ENCODE data around the gene ELP2.
"Not testable (repeated sequence)": the region's sequence is repeated elsewhere in the genome, so short reads cannot be mapped to it uniquely, and the experiment has no call there.

Gene ELP2

DNA sequence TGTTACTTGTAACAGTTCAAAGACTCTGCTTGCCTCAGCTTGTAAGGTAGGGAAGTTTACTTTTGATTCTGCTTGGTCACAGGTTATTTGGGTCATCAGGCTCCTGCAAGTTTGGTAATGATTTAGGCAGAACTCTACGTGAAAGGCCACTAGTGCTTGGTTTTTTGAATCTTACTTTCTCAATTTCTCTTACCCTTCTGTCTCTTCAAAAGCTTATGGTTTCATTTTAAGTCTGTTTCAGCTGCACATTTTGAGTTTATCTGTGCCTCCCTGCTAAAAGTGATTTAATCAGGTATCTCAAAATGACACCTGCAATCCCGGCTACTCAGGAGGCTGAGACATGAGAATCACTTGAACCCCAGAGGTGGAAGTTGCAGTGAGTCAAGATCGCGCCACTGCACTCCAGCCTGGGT lies 31.3 kb downstream of the ELP2 start:
- no peak for DNase-seq

DNA sequence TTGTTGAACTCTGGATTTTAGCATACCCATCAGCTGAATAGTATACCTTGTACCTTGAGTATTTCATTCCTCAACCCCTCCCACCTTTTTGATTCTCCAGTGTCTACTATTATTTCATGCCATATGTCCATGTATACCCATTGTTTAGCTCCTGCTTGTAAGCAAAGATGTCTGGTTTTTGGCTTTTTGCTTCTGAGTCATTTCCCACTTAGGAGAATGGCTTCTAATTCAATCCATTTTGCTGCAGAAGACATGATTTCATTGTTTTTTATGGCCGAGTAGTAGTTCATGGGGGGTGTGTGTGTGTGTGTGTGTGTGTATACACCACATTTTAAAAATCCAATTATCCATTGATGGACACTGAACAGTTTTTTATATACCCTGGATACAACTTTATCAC lies 33.3 kb downstream of the ELP2 start:
- DNase-seq = no peak

DNA sequence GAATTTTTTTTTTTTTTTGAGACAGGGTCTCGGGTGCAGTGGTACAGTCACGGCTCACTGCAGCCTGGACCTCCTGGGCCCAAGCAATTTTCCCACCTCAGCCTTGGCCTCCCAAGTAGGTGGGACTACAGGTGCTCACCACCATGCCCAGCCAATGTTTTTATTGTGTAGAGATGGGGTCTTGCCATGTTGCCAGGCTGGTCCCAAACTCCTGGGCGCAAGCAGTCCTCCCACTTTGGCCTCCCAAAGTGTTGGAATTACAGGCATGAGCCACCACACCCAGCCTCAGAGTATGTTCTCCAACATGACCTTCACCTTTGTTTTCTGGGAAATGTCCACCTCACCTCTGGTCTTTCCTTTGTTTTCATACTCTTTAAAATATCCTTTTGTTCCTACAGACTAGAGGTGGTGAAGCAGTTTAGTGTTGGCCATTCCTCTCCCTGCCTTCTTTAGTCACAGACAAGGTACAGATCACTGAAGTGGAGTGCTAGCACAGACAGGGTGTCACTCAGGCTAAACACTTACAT lies 38.1 kb downstream of the ELP2 start:
- no peak for DNase-seq

DNA sequence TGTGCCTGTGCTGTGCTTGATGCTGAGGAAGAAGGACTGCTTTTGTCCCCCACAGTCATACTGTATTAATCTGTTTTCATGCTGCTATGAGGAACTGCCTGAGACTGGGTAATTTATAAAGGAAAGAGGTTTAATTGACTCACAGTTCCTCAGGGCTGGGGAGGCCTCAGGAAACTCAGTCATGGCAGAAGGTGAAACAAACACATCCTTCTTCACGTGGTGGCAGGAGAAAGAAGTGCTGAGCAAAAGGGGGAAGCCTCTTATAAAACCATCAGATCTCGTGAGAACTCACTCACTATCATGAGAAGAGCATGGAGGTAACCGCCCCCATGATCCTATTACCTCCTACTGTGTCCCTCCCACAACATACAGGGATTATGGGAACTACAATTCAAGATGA lies 38.6 kb downstream of the ELP2 start:
- not testable (repeated sequence) for DNase-seq

DNA sequence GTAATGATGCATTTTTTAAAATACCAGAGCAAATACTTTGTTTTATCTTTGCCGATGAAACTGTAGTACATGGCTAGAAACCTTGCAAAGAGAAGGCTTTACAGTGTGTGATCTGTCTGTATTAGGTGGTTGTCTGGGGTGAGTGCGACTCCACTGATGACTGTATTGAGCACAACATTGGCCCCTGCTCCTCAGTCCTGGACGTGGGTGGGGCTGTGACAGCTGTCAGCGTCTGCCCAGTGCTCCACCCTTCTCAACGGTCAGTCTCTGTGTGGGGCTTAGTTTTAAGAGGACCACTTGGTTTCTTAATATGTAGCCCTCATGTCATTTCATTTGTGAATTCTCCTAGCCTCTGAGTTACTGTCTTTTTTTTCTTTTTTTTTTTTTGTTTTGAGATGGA lies 40.2 kb downstream of the ELP2 start:
- DNase-seq = no peak

DNA sequence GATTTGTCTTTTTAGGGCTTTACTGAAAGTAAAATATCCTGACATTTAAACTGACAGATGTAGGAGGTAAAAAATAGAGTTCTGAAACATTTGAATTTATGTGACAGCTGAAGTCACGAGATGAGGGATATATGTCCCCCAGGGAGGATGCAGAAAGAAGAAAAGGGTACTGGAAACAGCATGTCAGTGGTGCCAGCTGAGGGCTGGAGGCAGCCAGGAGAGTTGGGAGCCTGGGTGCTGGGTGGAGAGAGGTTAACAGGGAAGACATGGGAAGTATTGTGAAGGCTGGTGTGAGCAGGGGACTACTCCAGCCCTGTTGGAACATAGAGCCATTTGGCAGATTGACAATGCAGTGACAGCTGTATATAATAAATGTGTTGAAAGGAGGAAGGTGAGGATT lies 45.8 kb downstream of the ELP2 start:
- no peak for DNase-seq

DNA sequence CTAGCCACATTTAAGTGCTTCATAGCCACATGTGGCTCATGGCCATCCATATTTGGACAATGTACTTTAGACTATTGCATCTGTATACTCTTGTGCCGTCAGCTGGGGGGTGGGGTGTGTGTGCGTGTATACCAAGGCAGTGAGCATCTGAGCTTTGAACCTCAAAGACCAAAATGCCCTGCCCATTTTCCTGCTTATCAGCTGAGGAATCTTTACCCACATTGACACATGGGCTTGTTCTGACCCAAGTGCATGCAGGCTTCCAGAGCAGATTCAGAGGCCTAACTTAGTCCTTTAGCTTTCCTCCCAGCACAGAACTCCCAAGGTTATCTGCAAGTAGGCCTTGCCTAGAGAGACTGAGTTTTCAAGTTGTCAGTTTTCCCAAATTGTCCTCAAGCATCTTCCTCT lies 46.5 kb downstream of the ELP2 start:
- no peak for DNase-seq

DNA sequence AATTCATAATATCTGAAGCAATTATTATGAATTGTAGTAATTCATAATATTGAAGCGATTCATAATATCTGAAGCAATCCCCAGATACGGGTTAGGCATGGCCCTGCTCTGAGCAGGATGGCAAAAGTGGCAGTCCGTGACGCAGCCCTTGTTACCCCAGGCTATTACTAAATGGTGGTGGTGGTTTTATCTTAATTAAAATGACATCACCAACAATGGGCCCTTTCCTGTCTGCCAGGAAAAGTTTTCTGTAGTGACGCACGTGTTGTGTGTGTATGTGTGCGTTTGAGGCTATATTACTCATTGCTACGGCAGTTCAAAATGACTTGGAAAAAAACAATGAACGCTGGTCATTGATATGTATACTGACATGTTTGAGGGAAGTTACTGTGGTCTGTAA lies 47.0 kb downstream of the ELP2 start:
- no peak for DNase-seq

DNA sequence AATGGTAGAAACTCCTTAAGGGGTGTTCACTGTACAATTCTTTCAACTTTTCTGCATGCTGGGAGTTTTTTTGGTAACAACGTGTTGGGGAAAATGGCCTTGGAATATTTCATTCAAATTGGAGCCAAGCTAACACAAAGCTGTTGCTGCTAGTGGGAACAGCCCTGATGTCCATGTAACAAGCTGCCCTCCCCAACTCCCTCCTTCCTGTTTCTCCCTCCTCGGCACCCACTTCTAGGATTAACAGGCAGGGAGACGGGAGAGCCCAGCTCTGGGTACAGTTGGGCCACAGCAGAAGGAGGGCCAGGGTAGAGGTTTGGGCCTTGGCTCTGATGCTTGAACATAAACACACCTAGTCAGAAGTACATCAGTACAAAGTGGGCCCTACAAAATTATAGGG lies 48.2 kb downstream of the ELP2 start:
- DNase-seq = no peak

DNA sequence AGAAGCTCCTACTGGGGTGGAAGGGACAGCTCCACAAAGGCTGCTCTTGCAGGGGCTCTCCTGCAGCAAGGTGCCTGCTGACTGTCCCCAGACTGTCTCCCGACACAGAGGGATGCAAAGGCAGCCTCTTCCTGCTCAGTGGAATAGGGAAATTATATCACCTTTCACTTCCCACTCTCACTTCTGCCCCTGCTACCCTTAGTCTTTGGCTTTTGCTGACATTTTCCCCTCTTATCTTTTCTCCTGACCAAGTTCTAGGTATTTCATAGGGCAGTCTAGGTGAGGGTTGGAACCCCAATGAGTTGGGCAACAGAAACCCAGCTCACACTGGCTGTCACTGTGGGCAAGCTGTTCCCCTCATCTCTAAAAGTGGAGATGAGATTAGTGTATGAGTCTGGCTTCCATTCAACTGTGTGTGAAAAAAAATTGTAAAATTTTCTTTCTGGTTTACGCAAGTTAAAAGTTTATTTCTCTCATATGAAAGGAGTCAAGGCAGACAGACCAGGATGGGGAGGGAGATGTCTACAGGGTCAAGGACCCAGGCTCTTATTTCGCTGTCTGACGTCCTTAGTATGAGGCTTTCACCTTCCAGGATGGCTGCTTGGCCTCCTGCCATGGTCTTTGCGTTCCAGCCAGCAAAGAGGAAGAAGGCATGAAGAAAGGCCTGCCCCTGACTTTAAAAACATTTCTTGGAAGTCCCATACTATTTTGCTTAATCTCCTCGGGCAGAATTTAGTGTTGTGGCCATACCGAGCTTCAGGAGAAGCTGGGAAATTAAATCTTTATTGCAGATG lies 50.1 kb downstream of the ELP2 start:
- peak; percentile 71 for DNase-seq

DNA sequence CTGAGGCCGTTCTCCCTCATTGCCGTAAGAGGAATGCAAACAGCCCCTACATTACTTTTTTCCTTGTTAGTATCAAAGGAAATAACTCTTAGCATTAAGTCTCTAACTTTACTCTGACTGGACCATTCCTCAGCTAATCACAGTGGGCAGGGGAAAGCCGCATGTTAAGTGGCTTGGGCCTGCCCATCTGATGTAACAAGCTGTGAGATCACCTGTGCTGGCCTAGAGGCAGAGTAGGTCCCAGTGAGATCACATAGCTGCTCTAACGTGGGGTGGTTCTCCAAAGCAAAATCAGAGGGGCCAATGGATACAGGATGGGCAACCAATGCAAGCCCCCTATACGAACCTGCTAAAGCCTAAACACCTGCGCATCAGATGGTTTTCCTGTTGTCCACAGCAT lies 51.7 kb downstream of the ELP2 start:
- DNase-seq = no peak

DNA sequence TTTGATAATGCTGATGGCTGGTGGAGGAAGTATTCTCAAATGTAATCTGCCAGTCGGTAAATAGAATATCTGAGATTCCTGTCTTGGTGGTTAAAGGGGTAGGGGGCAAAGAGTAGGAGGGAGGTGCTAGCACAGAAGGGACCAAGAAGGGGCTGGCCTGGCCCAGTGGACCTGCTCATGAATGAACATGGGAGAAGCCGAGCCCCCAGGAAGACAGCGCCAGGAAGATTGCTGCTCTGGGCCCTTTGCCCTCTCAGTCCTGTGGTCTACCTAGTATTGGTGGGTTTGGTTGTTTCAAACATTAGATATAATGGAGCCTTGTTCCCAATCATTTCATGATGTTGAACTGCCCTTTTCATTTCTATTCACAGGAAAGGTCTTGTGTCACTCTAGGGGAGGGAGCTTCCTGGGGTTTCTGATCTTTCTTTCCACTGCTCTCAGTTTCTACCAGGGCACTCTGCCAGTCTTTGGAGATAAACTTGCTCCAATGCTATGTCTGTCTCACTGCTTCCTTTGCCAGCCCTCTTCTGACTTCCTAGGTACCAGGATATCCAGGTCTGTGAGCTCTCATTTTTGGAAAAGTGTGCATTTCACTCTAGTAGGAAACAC lies 52.3 kb downstream of the ELP2 start:
- no peak for DNase-seq

DNA sequence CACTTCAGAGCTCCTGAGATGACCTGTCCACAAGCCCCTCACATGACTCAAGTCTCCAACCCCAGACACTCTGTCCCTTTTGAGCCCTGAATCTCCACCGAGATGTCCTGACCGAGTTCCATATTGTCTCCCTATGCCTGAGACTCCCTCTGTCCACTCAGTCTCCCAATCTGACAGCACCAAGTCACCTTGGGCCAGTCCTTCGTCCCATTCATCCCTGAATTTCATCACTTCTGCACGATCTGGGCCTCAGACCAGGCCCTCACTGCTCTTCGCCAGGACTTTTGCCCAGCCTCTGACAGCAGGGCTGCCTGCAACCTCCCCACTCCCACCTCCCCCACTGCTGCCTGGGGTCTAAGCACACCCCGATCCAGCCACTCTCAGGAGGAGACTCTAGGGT lies 53.3 kb downstream of the ELP2 start:
- no peak for DNase-seq

DNA sequence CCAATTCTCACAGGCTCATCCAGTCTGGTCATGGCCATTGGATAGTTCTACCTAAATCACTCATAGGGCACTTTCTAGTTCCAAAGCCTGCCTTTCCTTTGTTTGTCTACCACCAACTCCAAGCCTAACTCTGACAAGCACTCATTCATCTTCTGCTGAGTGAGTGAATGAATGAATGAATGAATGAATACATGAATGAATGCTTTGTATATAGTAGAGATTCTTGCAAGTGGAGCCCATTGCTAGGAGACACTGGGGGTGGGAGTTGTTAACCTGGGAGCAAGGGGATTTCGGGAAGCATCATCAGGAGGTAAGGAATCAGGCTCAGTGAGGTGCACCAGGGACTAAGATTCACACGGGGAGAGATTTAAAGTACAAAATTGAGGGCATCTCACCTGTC lies 54.3 kb downstream of the ELP2 start:
- DNase-seq = no peak

DNA sequence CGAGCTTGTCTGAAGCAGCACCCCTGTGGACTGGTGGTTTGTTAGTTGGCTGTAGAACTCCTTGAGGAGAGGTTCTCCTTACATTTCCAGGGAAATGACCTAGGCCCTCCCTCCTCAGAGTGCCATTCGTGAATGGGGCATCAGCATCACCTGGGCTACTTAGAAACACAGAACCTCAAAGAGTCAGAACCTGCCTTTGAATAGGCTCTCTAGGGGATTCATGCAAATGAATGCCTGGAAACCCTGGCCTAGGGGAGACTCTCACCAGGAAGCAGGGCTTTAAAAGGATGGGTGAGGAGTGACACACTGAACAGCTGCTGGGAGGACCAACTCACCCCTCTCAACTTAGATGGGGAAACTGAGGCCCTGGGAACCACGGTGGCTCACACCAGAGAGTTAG lies 55.5 kb downstream of the ELP2 start:
- DNase-seq = no peak

DNA sequence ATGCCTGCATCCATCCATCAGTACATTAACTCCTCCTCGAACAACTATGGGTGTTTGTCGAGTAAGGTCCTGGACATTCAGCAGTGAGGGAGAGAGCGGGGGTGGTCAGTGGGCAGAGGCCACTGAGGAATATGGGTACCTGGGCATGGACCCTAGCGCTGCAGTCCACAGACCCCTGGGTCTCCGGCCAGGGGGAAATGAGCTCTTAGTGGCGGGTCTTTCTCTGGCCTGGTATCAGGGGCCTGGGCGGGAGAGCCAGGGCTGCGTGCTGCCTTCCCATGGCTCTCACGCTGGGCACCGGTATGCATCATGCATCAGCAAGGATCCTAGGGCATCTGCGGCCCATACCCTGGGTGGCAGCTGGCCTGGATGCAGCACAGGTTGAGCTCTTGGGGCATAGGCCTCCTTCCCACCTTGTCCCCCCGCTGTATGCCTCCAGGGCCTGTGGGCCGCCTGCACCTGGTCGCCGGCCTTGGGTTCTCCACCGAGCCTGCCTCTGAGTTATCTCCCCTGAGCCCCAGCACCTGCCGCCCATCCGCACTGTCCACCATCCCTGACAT lies 56.3 kb downstream of the ELP2 start:
- DNase-seq = no peak

DNA sequence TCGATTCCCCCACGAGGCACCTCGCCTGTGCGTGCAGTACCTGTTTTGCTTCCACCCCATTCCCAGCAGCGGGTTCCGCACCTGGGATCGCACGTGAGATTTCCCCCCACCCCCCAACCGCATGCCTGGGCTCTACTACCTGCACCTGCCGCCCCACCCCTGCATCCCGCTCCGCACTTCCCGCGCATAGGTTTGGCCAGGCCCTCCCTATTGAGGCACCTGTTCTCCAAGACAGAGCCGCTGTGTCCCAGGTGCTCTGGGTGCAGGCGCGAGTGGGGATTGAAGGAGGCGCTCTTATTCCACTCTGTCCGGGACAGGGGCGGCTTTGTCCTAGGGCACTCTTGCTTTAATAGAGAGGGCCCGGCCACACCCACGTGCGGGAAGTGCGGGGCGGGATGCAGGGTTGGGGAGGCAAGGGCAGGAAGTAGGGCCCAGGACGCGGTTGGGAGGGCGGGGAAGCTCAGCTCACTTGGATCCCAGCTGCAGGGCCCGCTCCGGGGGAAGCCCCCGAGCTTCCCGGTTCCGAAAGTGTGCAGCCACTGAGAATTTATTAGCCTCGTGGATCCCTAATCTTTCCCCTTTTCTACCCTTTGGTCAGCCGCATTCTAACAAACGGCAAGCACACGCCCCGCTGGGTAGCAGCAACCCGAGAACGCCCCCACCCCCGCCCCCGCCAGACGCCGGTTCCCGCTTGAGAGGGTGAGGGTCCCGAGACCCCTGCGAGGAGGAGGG lies 56.9 kb downstream of the ELP2 start:
- DNase-seq = peak; percentile 29

DNA sequence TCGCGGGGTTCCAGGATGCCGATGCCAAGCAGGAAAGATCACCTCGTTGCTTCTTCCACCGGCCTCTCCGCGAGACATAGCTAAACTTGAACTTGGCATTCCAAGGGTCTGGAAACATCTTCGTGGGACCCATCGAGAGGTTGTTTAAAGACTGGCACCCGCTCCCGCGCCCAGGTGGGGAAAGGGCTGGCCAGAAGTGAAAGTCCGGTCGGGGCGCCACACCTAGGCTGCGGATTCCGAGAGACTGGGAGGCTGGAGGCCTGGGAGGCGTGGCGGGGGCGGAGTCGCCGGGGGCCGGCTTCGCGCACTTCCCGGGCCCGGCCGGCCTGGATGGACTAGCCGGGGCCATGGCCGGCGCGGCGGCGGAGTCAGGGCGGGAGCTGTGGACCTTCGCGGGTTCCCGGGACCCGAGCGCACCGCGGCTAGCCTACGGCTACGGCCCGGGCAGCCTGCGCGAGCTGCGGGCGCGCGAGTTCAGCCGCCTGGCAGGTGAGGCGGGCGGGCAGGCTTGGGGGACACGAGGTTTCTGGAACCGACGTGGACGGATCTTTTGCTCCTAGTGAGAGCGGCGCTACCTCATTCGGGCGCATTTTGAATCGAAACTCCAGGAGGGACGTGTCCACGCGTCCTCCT lies 57.6 kb downstream of the ELP2 start, which contains the start of gene MOCOS:
Gene MOCOS, plus strand, starts transcription at position 305 of the 633 bp plus-strand sequence. Its CDS starts 43 bp downstream, at position 348.
- DNase-seq = peak; percentile 81

DNA sequence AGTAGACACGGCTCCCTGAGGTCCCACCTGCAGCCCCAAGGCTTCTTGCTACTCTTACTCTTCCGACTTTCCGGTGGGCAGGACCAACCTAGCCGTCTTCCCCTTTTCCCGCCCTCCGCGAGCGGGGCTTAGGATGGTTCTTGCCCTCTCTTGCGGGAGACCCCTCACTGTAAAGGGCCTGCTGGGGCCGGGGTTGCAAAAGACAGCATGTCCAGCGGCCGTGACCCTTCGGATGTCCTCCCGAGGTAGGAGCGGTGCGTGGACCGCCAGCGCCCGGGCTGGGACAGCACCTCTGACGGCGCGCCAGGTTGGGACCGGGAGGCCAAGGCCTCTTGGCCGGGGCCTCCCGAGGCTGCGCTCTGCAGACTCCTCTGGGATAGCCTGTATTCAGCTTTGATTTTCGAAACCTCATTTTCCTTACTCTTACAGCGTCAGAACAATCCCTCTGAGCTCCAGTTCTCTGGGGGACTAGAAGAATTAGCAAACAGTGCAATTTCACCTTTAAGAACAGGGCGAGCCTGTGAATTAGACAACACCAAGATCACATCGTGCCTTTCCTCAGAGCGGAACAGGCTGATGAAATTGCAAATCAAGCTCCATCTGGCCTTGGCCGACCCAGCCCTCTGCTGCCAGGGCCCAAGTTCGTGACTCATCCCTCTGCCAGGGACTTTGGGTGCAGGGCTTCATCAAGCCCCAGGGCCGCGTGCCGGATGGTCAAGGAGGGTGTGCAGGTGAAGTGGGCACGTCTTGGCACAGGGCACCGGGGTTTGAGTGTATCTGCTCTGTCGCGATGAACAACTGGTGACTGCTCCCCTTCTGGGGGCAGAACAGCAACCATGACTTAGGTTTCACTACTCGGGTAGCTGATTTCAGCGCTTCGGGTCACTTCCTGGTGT lies 58.4 kb downstream of the ELP2 start:
- DNase-seq = no peak

DNA sequence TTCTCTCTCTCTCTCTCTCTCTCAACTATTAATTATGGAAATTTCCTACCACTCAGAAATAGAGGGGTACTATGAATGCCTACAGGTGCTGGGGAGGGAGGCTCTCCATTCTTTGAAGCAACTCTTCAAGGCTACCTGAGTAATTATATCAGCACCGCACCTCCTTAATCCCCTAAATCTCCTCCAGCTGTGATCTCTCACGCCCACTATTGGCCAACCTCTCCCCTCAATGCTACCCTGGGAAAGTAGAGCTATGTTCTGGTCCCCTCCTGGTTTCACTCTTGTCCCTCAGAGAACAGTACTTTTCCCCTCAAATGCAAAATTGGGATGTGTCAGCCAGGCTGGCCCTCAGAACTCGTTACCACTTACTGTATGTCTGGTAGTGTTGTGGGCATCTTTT lies 59.2 kb downstream of the ELP2 start:
- DNase-seq = no peak

DNA sequence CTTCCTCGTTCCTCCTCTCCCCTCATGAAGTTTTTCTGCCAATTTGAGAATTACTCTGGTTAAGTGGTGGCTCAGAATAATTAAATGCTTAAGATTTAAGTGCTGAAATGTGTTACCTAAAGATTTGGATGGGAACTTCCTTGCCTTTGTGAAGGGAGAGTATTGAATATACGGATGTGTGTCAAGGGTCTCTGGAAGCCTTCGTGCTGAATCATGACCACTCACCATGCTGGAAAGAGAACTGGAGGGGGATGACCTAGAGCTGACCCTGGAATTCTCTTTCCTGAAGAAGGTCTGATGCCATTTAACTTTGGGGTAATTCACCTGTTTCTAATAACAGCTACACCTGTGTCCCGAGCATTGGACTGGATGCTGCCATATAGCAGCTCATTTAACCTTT lies 59.8 kb downstream of the ELP2 start:
- DNase-seq = no peak

DNA sequence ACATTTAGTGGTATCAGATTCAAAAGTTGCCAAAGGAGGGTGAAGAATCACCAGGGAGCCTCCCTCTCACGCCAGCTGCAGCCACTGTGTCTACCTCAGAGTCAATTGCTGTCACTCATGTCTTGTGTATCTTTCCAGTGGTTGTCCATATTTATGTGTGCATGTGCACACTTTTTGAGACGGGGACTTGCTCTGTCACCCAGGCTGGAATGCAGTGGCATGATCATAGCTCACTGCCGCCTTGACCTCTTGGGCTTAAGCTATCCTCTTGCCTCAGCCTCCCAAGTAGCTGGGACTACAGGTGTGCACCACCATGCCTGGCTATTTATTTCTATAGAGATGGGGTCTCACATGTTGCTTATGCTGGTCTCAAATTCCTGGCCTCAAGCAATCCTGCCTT lies 61.6 kb downstream of the ELP2 start:
- no peak for DNase-seq

Measured in right hindlimb (tissue), 1 donor.